Panc1 (cell line): ENCODE results near the gene DEFB129.

Experiments used
- POLR2AphosphoS5 ChIP-seq: IDR thresholded peaks from 2 replicates; pipeline ENCODE4 v1.6.1; 2012; ENCODE audit warnings: mild to moderate bottlenecking, low read depth, low read length, moderate library complexity
- TF ChIP-seq, protein P1 (sequence below): fragments of 450-650 bp; IDR thresholded peaks from 2 replicates; pipeline ENCODE4 v1.5.1; 2017; ENCODE audit warnings: mild to moderate bottlenecking
- TF ChIP-seq, protein P2 (sequence below), 2 experiments: IDR thresholded peaks; 2 replicates each; pipeline ENCODE4 v1.6.1; 2011 to 2012; ENCODE audit warnings: low read depth in 2 of 2, control low read depth in 1 of 2, low read length in 1 of 2, mild to moderate bottlenecking in 1 of 2, moderate library complexity in 1 of 2; ENCODE audit not compliant: insufficient read depth in 1 of 2

DNA sequence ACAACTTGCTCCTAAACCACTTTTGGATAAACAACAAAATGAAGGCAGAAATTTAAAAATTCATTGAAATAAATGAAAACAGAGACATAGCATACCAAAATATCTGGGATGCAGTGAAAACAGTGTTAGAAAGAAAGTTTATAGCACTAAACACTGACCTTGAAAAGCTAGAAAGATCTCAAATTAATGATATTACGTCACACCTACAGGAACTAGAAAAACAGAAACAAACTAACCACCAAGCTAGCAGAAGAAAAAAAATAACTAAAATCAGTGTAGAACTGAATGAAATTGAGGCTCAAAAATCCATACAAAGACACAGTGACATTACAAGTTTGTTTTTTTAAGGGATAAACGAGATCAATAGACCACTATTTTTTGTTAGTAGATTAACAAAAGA, 42.8 kb upstream of the DEFB129 start:
- TF ChIP-seq, protein P1, sequence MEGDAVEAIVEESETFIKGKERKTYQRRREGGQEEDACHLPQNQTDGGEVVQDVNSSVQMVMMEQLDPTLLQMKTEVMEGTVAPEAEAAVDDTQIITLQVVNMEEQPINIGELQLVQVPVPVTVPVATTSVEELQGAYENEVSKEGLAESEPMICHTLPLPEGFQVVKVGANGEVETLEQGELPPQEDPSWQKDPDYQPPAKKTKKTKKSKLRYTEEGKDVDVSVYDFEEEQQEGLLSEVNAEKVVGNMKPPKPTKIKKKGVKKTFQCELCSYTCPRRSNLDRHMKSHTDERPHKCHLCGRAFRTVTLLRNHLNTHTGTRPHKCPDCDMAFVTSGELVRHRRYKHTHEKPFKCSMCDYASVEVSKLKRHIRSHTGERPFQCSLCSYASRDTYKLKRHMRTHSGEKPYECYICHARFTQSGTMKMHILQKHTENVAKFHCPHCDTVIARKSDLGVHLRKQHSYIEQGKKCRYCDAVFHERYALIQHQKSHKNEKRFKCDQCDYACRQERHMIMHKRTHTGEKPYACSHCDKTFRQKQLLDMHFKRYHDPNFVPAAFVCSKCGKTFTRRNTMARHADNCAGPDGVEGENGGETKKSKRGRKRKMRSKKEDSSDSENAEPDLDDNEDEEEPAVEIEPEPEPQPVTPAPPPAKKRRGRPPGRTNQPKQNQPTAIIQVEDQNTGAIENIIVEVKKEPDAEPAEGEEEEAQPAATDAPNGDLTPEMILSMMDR: no peak
- TF ChIP-seq POLR2AphosphoS5: no peak
- TF ChIP-seq, protein P2, sequence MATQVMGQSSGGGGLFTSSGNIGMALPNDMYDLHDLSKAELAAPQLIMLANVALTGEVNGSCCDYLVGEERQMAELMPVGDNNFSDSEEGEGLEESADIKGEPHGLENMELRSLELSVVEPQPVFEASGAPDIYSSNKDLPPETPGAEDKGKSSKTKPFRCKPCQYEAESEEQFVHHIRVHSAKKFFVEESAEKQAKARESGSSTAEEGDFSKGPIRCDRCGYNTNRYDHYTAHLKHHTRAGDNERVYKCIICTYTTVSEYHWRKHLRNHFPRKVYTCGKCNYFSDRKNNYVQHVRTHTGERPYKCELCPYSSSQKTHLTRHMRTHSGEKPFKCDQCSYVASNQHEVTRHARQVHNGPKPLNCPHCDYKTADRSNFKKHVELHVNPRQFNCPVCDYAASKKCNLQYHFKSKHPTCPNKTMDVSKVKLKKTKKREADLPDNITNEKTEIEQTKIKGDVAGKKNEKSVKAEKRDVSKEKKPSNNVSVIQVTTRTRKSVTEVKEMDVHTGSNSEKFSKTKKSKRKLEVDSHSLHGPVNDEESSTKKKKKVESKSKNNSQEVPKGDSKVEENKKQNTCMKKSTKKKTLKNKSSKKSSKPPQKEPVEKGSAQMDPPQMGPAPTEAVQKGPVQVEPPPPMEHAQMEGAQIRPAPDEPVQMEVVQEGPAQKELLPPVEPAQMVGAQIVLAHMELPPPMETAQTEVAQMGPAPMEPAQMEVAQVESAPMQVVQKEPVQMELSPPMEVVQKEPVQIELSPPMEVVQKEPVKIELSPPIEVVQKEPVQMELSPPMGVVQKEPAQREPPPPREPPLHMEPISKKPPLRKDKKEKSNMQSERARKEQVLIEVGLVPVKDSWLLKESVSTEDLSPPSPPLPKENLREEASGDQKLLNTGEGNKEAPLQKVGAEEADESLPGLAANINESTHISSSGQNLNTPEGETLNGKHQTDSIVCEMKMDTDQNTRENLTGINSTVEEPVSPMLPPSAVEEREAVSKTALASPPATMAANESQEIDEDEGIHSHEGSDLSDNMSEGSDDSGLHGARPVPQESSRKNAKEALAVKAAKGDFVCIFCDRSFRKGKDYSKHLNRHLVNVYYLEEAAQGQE (IDR thresholded peaks at IDR 0.05; ENCODE audit: insufficient read depth in 1 of 2, low read depth in 2 of 2, low read length in 1 of 2): no peak
